GOT3 (cell line): ENCODE measurements around the gene FGD2.

Experiments
- DNase-seq: peaks from one replicate; lab custom pipeline; 2025; ENCODE audit warnings: mixed read lengths; lab: John Stamatoyannopoulos, UW

FGD2 gene

GRCh38 chr6:37005061-37005810, at the start of gene FGD2:
Gene FGD2 (plus strand): TSS chr6:37005655. CDS start chr6:37005818, 163 bp downstream.
- no peak for DNase-seq

- no peak for DNase-seq
Observed at GRCh38 chr6:36955671-36956445, 49.6 kb upstream of the FGD2 start.

GRCh38 chr6:36956446-36956820, 49.0 kb upstream of the FGD2 start:
- no peak for DNase-seq

GRCh38 chr6:36957773-36958271, 47.6 kb upstream of the FGD2 start:
- DNase-seq: no peak

- DNase-seq: no peak
Observed at GRCh38 chr6:36958775-36959554, 46.5 kb upstream of the FGD2 start.

- DNase-seq: no peak
Observed at GRCh38 chr6:36959555-36960250, 45.8 kb upstream of the FGD2 start.

- DNase-seq: no peak
Observed at GRCh38 chr6:36961441-36962435, 43.7 kb upstream of the FGD2 start.

- DNase-seq: no peak
Observed at GRCh38 chr6:36962874-36963273, 42.6 kb upstream of the FGD2 start.

GRCh38 chr6:36963451-36964290, 41.8 kb upstream of the FGD2 start:
- no peak for DNase-seq

GRCh38 chr6:36964349-36964748, 41.1 kb upstream of the FGD2 start:
- DNase-seq: no peak

GRCh38 chr6:36964908-36965307, 40.5 kb upstream of the FGD2 start:
- no peak for DNase-seq

- DNase-seq: no peak
Observed at GRCh38 chr6:36967301-36967700, 38.2 kb upstream of the FGD2 start.

- no peak for DNase-seq
Observed at GRCh38 chr6:36967757-36968156, 37.7 kb upstream of the FGD2 start.

GRCh38 chr6:36968266-36968977, 37.0 kb upstream of the FGD2 start:
- no peak for DNase-seq

GRCh38 chr6:36969240-36969691, 36.2 kb upstream of the FGD2 start:
- no peak for DNase-seq

- no peak for DNase-seq
Observed at GRCh38 chr6:36969988-36970891, 35.2 kb upstream of the FGD2 start.

- no peak for DNase-seq
Observed at GRCh38 chr6:36970892-36971842, 34.3 kb upstream of the FGD2 start.
